Fibroblast of skin of scalp (primary cell): Measurements from ENCODE around the gene ALPL.

ENCODE experiments used
- DNase-seq: peaks from one replicate; pipeline ENCODE4 v3.0.0-alpha.2; 2013

ALPL gene

GRCh38 chr1:21577324-21577723 lies 68.1 kb downstream of the ALPL start:
- DNase-seq, result no peak

GRCh38 chr1:21577933-21578332 lies 68.7 kb downstream of the ALPL start:
- DNase-seq, result no peak

- no peak for DNase-seq
These were observed 70.6 kb downstream of the ALPL start for GRCh38 chr1:21579791-21580190.

DNA sequence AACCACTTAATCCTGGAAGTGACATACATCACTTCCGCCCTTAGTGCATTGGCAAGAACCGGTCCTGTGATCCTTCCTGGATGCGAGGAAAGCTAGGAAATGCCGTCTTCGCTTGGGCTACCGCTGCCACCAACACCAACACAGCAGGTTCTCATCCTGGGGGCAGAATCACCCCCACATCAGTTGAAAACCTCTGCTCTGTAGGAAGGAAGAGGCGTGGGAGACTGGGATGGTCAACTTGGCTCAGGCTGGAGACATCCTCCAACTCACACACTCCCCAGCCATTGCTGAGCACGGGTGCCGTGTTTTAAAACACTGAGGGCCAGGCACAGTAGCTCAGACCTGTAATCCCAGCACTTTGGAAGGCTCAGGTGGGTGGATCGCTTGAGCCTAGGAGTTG lies 74.9 kb downstream of the ALPL start:
- DNase-seq, result no peak

- DNase-seq, result no peak
These were observed 75.8 kb downstream of the ALPL start for GRCh38 chr1:21585037-21585436.

GRCh38 chr1:21586222-21586621 lies 77.0 kb downstream of the ALPL start:
- peak; percentile 73 for DNase-seq

GRCh38 chr1:21586846-21587601 lies 77.8 kb downstream of the ALPL start:
- peak; percentile 85 for DNase-seq

- DNase-seq, result no peak
These were observed 78.4 kb downstream of the ALPL start for GRCh38 chr1:21587602-21587953.

GRCh38 chr1:21589618-21590017 lies 80.4 kb downstream of the ALPL start:
- no peak for DNase-seq

GRCh38 chr1:21590126-21590880 lies 81.1 kb downstream of the ALPL start:
- no peak for DNase-seq

DNA sequence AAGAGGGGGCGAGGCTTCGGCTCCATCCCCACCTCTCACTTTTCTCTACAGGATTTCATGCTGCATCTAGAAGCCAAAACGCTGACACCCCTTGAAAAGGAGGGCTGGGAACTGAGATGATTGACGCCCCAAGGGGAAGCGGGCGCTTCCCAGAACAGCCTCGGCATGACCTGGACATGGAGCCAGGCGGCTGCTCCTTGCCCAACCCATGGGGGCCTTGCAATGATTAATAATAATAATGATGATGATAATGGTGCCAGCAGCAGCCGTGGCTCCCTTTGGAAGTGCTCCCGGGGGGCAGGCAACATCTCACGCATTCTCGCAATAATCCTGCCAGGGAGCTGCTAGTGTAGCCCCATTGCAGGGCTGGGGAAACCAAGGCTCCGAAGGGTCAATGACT lies 81.7 kb downstream of the ALPL start:
- no peak for DNase-seq

DNA sequence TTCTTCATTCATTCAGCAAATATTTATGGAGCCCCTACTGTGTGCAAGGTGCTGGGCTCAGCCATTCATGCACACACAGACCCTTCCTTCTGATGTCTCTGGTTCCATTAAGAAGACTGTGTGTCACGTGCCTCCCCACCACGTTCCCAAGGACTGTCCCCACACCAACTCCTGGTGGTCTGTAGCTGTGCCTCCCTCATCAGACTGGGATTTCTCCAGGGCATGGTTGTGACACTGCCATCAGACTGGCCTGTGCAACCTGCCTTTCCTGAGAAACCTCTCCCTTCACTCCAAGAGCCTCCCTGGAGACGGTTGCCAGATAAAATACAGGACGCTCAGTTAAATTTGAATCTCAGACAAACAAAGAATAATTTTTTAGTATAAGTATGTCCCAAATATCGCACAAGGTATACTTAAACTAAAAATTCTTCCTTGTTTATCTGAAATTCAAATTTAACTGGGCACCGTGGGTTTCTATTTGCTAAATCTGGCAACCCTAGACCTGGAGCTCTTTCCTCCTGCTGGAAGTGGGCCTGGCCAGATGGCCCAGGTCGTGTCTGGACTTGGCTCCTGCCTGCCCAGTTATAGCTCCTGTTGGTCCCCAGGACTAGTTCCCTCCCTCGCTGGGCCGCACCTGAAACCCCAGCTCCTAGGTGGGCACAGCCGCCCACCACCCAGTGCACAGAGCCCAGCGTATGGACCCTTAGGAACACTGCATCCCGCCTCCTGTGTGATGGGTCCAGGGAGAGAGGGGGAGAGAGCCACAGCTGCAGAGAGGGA lies 83.1 kb downstream of the ALPL start:
- no peak for DNase-seq

GRCh38 chr1:21593231-21593630 lies 84.0 kb downstream of the ALPL start:
- no peak for DNase-seq

DNA sequence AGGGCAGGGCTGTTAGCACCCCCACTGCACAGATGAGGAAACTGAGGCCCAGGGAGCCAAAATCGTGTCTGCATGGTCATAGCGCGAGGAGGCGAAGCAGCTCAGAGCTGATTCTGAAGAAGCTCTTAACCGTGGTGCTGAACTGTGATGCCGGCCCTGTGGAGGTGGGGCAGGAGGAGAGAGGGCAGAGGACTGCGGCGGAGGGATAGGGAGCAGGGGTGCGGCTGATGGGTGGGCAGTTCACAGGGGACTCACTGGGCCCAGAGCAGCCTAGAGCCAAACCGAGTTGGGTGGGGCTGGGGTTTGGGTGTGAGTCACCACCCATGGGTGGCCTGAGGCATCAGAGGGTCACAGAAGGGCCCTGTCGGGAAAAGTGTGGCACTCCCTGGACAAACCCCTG lies 85.3 kb downstream of the ALPL start:
- DNase-seq, result peak; percentile 17

GRCh38 chr1:21594935-21595897 lies 86.0 kb downstream of the ALPL start:
- DNase-seq, result peak; percentile 68

- no peak for DNase-seq
These were observed 87.0 kb downstream of the ALPL start for GRCh38 chr1:21596174-21596573.

DNA sequence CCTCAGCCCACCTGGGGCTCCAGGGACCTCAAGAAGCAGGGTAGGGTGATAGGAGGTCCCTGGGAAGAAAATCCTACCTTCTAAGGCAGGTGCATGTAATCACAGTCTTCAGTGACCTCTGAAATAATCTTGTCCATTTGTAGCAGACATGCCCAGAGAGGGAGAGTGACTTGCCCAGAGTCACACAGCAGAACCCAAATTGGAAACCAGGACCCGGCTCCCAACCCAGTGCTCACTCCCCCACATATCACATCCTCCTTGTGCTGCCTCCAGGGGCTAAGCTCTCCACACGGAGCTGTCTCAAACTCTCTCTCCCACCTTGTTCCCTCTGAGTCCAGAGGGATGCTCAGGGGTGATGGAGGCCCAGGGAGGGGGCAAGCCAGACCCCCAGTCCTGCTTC lies 87.4 kb downstream of the ALPL start:
- DNase-seq, result no peak

- no peak for DNase-seq
These were observed 88.5 kb downstream of the ALPL start for GRCh38 chr1:21597753-21598152.

DNA sequence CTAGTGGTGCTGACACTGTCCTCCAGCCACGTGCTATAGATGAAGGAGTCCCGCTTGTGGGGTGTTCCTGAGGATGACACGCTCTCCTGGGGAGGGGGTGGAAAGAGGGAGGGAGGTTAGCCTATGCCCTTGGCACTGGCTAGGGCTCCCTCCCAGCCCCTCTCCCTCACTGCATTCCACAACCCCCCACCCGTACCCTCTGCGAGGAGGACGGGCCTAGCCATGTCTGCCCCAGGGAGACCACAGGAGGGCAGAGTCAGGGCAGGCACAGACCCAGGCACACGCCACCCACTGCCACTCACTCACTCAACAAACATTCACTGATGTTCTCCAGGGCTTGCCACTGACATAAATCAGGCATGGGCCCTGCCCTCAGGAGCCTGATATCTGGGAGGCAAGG lies 89.2 kb downstream of the ALPL start:
- DNase-seq, result no peak

DNA sequence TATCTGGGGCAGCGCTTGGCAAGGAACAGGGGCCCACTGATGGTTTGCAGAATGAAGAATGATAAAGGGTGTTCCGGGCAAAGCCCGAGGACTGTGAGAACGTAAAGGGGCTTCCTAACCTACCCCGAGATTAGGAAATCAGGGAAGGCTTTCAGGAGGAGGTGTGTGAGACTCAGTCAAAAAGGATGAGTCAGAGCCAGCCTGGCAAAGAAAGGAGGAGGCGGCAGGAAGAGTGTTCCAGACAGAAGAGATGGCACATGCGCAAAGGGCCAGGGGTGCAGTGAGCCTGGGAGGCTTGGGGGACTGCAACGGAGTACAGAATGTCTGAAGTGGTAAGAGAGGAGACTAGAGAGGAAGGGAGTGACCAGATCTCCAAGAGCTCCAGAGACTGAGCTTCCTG lies 89.7 kb downstream of the ALPL start:
- no peak for DNase-seq

GRCh38 chr1:21599402-21599801 lies 90.2 kb downstream of the ALPL start:
- no peak for DNase-seq
